T47D (cell line): ENCODE data around the gene SEPTIN8.

Source experiments
- DNase-seq, 2 experiments: peaks; one replicate each; pipeline versions ENCODE4 v3.0.0 to v3.0.0-alpha.2; 2011 to 2012; ENCODE audit warnings: low read depth in 1 of 2, low spot score in 1 of 2
- JUND ChIP-seq: IDR thresholded peaks from 2 replicates; pipeline ENCODE4 v1.6.1; 2012; ENCODE audit warnings: low read depth
- in situ Hi-C: cut with HindIII; loops from 2 replicates; pipeline ENCODE4 v1.10.0; 2016; ENCODE audit warnings: low sequenced_read_pairs, low pct_unique_long_range_greater_than_20kb

SEPTIN8 gene

GRCh38 chr5:132708645-132709044, 68.4 kb downstream of the SEPTIN8 start:
- DNase-seq: no peak
- in situ Hi-C loops: no loop called here
- no peak for TF ChIP-seq JUND

- DNase-seq: no peak
- in situ Hi-C loops: no loop called here
- no peak for TF ChIP-seq JUND
Measured at GRCh38 chr5:132704875-132705274, 72.2 kb downstream of the SEPTIN8 start.
